ENCODE data around the gene GFRA1.

DNA sequence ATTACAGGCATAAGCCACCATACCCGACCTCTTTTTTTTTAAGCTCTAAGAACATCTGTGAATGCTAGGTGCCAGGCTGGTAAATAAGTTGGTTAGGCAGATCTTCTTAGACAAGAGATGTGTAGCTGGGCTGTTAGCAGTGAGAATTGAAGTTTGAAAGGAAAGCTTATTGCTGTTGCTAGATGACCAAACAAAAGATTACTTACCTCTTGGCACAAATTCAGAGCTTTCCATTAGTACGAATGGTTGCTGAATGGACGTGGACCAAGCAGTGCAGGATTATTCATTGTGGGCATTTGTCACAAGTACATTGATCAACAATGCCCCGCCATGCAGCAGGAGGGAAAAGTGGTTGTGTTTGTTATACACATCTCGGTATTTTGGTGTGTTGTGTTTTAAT, 131.2 kb downstream of the GFRA1 start:
- TF ChIP-seq, protein P1, sequence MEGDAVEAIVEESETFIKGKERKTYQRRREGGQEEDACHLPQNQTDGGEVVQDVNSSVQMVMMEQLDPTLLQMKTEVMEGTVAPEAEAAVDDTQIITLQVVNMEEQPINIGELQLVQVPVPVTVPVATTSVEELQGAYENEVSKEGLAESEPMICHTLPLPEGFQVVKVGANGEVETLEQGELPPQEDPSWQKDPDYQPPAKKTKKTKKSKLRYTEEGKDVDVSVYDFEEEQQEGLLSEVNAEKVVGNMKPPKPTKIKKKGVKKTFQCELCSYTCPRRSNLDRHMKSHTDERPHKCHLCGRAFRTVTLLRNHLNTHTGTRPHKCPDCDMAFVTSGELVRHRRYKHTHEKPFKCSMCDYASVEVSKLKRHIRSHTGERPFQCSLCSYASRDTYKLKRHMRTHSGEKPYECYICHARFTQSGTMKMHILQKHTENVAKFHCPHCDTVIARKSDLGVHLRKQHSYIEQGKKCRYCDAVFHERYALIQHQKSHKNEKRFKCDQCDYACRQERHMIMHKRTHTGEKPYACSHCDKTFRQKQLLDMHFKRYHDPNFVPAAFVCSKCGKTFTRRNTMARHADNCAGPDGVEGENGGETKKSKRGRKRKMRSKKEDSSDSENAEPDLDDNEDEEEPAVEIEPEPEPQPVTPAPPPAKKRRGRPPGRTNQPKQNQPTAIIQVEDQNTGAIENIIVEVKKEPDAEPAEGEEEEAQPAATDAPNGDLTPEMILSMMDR (conservative IDR thresholded peaks at IDR 0.05; ENCODE audit: low read length): no peak
- no peak for TF ChIP-seq EZH2phosphoT487 (IDR thresholded peaks at IDR 0.05; ENCODE audit: borderline replicate concordance, low read depth, low read length)
